OCI-LY7 (cell line): ENCODE results near the gene PCDHGA6. TPM values are rescaled to one million over a fixed set of nuclear protein-coding genes. Genes with fewer than 3 reads are reported as not detected.

ENCODE experiments used
- BruUV-seq: library from RNA; stranded (reverse); fragments of 400-500 nt; replicated peaks from 2 replicates; lab custom pipeline; 2021; lab: Mats Ljungman, UMichigan
- CTCF ChIA-PET: fragments of 300-600 bp; sonication (Branson Sonifier 250); formaldehyde crosslinking; loops from one replicate; lab custom pipeline; 2022; ENCODE audit warnings: antibody characterized with exemption; ENCODE audit not compliant: unreplicated experiment; lab: Charles Lee
- POLR2A ChIA-PET: fragments of 300-600 bp; sonication (Branson Sonifier 250); formaldehyde crosslinking; loops from one replicate; lab custom pipeline; 2022; ENCODE audit warnings: antibody characterized with exemption; lab: Charles Lee
- DNase-seq: peaks from one replicate; pipeline ENCODE4 v3.0.0-alpha.2; 2015; ENCODE audit warnings: low spot score
- H2AFZ ChIP-seq: fragments of 200-600 bp; sonication (generic), shearing (Covaris generic); 2 replicates; pipeline ENCODE4 v1.6.1; 2014; ENCODE audit warnings: mild to moderate bottlenecking, antibody characterized with exemption, low read length, moderate library complexity
- H3K27ac ChIP-seq: fragments of 200-600 bp; sonication (generic); 2 replicates; pipeline ENCODE4 v1.5.1; 2014; ENCODE audit warnings: mixed run types, low read depth, mild to moderate bottlenecking, moderate library complexity, low read length, inconsistent platforms; ENCODE audit not compliant: poor library complexity, severe bottlenecking
- H3K36me3 ChIP-seq: fragments of 200-600 bp; sonication (generic); 2 replicates; pipeline ENCODE4 v1.6.1; 2014; ENCODE audit warnings: mild to moderate bottlenecking, antibody characterized with exemption, low read length, moderate library complexity, mixed read lengths; ENCODE audit not compliant: insufficient read depth
- H3K4me1 ChIP-seq: fragments of 200-600 bp; sonication (generic); 2 replicates; pipeline ENCODE4 v1.5.1; 2014; ENCODE audit warnings: mild to moderate bottlenecking, low read length; ENCODE audit not compliant: insufficient read depth, poor library complexity, severe bottlenecking
- H3K4me2 ChIP-seq: fragments of 200-600 bp; sonication (generic); 2 replicates; pipeline ENCODE4 v1.6.1; 2014; ENCODE audit warnings: mild to moderate bottlenecking, low read length
- H3K4me3 ChIP-seq: fragments of 200-600 bp; sonication (generic); 2 replicates; pipeline ENCODE4 v1.5.1; 2014; ENCODE audit warnings: mild to moderate bottlenecking, low read depth, low read length; ENCODE audit not compliant: poor library complexity, severe bottlenecking
- H3K79me2 ChIP-seq: fragments of 200-600 bp; sonication (generic); 2 replicates; pipeline ENCODE4 v1.6.1; 2016; ENCODE audit warnings: low read depth, mild to moderate bottlenecking, low read length, moderate library complexity, mixed read lengths; ENCODE audit not compliant: insufficient read depth
- H3K9me2 ChIP-seq: fragments of 200-600 bp; sonication (generic); 2 replicates; pipeline ENCODE4 v1.6.1; 2016; ENCODE audit warnings: mild to moderate bottlenecking, low read length, mixed read lengths; ENCODE audit not compliant: insufficient read depth
- H3K9me3 ChIP-seq: fragments of 200-600 bp; sonication (generic); 2 replicates; pipeline ENCODE4 v1.6.1; 2014; ENCODE audit warnings: mild to moderate bottlenecking, mixed run types, low read length, mixed read lengths
- H4K20me1 ChIP-seq: fragments of 200-600 bp; sonication (generic); 2 replicates; pipeline ENCODE4 v1.6.1; 2014; ENCODE audit warnings: mild to moderate bottlenecking, antibody characterized with exemption, low read length, moderate library complexity, mixed read lengths; ENCODE audit not compliant: insufficient read depth
- CTCF ChIP-seq: fragments of 200-600 bp; sonication (generic); conservative IDR thresholded peaks from 2 replicates; pipeline ENCODE4 v1.5.1; 2014; ENCODE audit warnings: mild to moderate bottlenecking, antibody characterized with exemption, low read length, moderate library complexity, mixed read lengths
- EZH2phosphoT487 ChIP-seq: fragments of 200-600 bp; sonication (generic); IDR thresholded peaks from 2 replicates; pipeline ENCODE4 v1.6.1; 2018; ENCODE audit warnings: low read depth, borderline replicate concordance, mild to moderate bottlenecking, mixed run types, antibody characterized with exemption, low read length, moderate library complexity, mixed read lengths
- intact Hi-C: fragments of 100-400 bp; cut with micrococcal nuclease; formaldehyde crosslinking; loops from one replicate; pipeline ENCODE4 v1.10.0; 2022; ENCODE audit not compliant: unreplicated experiment
- total RNA-seq, 2 experiments: library from RNA; depleted of rRNA in 1 of 2; stranded (reverse); fragments of >200 nt in 1 of 2; shearing (Covaris generic) in 1 of 2; gene quantifications; 2 replicates each; pipeline ENCODE4 v1.2.3, GENCODE V29; 2014 to 2022

The PCDHGA6 gene
- total RNA-seq, 2 experiments from 2014 or later: 5.5 to 6.3 TPM

GRCh38 chr5:141363952-141364660 lies 9.6 kb upstream of the PCDHGA6 start, which contains the start of gene PCDHGA5:
Gene PCDHGA5 (plus strand): TSS chr5:141364162. CDS start chr5:141364331, 169 bp downstream.
- Histone ChIP-seq H2AFZ (no peak within 1 kb of the TSS; the same call in 1 of the 2 replicates), H3K36me3 (peaks cover 24% of the 10 kb centered on the region), H3K4me2 (peak within 1 kb of the TSS; percentile 79), H3K27ac (peak within 1 kb of the TSS; percentile 85), H3K4me1 (peaks cover 41% of the 10 kb centered on the region), H4K20me1 (no peaks in the 10 kb centered on the region), H3K9me3 (no peaks in the 10 kb centered on the region; the same call in 1 of the 2 replicates), H3K9me2 (no peaks in the 10 kb centered on the region), H3K79me2 (peaks cover 24% of the 10 kb centered on the region; the same call in 1 of the 2 replicates), H3K4me3 (peak within 1 kb of the TSS; percentile 66)
- CTCF ChIA-PET: interaction anchor here (0.8 kb wide), 1 partner anchor 17 kb away, joined by 3 read pairs; no protein-coding TSS in a partner anchor
- no peak for DNase-seq
- no TSS peak for BruUV-seq
- POLR2A ChIA-PET: interaction anchor here (0.5 kb wide), 1 partner anchor 170 kb away, joined by 5 read pairs; no protein-coding TSS in a partner anchor
- TF ChIP-seq CTCF: peak; percentile 54
- TF ChIP-seq EZH2phosphoT487: no peak
- intact Hi-C loops: loop anchor here (5.0 kb wide), 1 partner anchor 113 kb away; the partner anchor contains the start of gene PCDHGC3

- H3K36me3 ChIP-seq: peaks cover 24% of the 10 kb centered on the region
- BruUV-seq: no TSS peak
- TF ChIP-seq CTCF (no peak), EZH2phosphoT487 (no peak)
- peaks cover 35% of the 10 kb centered on the region for H3K4me1 ChIP-seq
- no peak overlapping the region for H3K27ac ChIP-seq
- intact Hi-C loops: no loop called here
- H3K79me2 ChIP-seq: peaks cover 17% of the 10 kb centered on the region; the same call in 1 of the 2 replicates
- no peak for DNase-seq
- ChIA-PET POLR2A (interaction anchor here (0.7 kb wide), 1 partner anchor 141 kb away, joined by 3 read pairs; no protein-coding TSS in a partner anchor), CTCF (no interaction called here)
- H2AFZ ChIP-seq: no peak overlapping the region
- no peak overlapping the region for H3K4me2 ChIP-seq
- H4K20me1 ChIP-seq: no peaks in the 10 kb centered on the region
- H3K9me2 ChIP-seq: no peaks in the 10 kb centered on the region
- no peaks in the 10 kb centered on the region; the same call in 1 of the 2 replicates for H3K9me3 ChIP-seq
- H3K4me3 ChIP-seq: no peak overlapping the region
Observed at GRCh38 chr5:141366016-141366896, 7.4 kb upstream of the PCDHGA6 start.
